NCI-H345 treated with DMSO at 0.1 percent for 48 hours (cell line): Measurements from ENCODE around the gene TBX5.

Experiments
- DNase-seq: peaks from one replicate; lab custom pipeline; 2025; ENCODE audit not compliant: unreplicated experiment; lab: John Stamatoyannopoulos, UW

The TBX5 gene

DNA sequence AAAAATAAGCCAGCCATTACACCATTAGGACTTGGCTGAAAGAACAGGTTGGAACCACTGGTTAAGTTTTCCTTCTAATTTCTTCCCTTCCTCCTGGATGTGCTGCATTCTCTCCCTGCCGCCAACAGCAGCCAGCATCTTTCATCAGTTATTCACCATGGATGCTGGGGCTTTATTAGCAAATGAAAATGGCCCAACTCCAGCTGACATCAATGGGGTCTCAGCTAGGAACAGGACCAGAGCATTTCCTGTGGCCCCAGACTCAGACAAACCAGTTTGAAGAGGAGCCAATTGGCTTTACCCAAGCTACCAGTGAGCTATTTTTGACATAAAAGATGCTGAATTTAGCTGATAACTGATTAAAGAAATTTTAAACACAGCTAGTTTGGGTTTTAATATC is 26.0 kb upstream of the TBX5 start:
- DNase-seq = no peak

DNA sequence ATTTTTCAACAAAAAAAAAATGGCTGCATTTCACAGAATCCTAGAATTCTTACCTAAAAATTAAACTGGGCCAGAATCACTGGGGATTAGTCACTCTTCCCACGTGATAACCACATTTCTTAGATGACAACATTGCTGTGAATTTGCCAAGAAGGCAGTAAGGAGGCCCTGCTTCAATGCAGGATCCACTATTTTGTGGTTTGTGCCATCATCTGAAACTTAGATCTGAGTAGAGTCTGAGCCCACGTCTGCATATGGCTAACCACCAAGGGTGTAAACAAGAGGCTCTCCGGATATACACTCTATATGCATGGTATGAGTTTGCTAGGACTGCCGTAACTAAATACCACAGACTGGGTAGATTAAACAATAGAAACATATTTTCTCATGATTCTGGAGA is 24.4 kb upstream of the TBX5 start:
- no peak for DNase-seq

DNA sequence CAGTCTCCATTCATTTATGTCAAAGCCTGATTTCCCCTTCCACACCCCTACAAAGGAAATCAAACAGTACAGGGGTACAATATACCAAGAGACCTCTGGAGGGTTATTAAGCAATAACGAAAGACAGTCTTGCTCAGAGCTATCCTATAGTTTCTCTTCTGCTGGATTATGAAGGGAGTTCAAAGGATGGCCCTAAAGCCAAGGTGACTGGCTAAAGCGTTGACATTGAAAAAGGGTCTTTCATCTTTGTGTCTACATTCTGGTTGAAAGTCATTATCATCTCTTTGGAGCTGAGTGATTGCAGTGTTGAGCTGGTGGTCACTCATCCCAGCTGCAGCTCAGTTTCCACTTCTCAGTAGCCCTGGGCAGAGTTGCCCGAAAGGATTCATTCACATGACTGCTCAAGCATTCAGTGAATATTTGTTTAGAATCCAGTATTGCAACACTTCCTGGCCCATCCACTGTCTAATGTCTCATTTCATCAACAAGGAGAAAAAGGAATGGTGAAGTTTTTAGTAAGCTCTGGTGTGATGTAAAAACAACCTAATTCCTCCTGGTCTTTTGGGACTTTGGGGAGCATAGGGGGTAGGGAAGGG is 19.2 kb upstream of the TBX5 start:
- no peak for DNase-seq

DNA sequence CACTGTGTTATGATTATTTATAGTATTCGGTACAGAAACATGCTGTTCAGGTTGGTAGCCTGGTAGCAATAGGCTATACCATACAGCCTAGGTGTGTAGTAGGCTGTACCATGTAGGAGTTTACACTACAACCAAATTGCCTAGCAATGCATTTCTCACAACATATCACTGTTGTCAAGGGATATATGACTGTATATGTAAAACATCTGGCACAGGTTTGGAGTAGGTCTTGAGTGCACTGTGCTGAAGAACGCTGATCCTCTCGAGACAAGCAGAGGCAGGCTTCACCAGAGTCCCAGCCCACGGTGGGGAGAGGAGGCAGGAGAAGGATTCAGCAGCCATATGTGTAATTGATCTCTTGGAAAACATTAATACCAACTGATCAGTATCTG is 15.0 kb upstream of the TBX5 start:
- DNase-seq = no peak

- DNase-seq = no peak
Measured at GRCh38 chr12:114420182-114420943, 14.4 kb upstream of the TBX5 start.

- DNase-seq = no peak
Measured at GRCh38 chr12:114416028-114416427, 10.1 kb upstream of the TBX5 start.

DNA sequence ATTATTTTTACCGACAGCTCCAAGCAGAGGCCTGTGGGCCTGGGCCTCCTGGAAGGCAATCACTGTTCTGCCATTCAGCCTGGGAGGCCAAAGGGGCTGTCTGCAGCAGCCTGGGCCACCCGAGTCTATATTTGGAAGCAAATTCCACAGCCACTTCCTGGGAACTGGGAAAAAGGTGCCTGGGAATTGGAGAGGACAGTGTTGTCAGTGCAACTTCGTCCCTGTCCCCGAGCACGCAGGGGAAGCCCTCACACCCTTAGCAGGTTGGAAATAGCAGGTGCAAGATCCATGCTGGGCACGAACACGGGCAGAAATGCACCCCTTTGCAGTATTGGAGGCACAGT is 9.6 kb upstream of the TBX5 start:
- DNase-seq = no peak

GRCh38 chr12:114414866-114415524 is 9.1 kb upstream of the TBX5 start:
- DNase-seq = no peak

DNA sequence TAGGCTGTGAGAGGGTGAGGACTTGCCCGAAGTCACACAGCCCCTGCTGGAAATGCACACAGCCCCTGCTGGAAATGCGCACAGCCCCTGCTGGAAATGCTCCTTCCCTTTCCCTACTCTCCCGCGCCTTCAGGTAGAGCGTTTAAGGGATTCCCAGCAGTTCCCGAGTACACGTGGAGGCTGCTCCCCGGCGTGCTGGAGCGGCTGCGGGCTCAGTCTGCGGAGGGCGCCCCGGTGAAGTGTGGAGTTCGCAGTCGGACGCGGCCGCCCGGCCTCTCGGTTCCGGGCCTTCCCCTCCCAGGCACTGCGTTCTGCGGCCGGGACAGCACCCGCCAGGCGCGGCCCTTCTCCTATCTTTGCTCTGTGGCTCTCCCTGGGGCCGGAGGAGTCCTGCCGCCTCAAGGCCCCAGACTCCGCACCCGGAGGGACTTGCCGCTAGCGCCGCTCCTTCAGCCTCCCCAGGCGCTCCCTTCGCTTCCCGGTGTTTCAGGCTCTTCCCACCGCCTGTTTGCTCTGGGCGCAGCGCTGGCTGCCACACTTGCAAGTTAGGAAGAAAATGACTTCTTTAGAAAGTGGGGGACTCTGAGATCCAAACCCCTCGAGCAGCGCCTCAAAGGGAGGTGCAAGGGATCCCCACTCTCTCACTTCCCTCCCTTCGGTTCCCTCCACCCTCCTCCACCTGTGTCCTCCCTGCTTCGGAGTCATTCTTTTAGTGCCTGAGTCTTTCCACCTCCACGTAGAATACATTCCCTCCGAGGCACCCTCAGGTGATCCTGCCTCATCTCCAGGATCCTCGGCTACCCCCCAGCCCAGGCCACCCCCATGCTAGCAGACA is 8.3 kb upstream of the TBX5 start:
- DNase-seq = no peak

DNA sequence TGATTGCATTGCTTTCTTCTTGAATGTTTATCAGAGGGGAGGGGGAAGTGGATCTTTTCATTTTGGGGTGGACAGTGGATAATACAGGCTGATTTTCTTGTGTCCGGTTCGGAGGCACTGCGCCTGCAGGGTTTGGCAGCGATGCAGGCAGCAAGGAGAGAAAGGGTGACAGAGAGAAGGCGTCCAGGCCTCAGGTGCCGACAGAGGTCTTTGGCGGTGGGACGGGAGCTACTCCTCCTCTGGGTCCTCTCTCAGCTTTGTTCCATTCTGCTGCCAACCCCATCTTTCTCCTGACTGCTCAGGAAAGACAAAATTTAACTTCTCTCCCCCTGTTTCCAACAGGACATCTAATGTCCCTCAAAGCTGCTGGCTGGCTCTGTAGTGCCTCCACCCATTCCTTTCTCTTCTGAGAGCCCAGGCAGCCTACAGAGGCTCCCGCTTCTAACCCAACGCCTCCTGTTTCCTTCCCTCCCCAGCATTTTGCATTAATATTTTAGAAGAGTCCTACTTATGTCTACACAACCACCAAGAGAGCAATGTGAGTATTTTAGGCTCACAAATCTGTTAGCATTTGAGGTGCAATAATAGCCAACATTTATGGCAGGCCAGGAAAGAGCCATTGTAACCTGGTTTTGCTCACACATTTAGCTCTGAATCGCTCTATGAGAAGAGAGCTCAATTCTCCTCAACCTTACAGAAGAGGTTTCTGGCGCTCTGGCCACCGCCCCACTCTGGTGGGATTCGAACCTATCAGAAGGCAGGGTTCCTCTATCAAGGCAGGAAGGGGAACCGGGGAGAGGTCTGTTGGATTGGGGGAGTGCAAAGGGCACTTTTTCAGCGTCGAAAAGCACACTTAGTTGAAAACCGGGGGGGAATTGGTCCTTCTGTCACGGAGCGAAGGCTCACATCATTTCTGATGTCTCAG is 7.1 kb upstream of the TBX5 start:
- DNase-seq = no peak

DNA sequence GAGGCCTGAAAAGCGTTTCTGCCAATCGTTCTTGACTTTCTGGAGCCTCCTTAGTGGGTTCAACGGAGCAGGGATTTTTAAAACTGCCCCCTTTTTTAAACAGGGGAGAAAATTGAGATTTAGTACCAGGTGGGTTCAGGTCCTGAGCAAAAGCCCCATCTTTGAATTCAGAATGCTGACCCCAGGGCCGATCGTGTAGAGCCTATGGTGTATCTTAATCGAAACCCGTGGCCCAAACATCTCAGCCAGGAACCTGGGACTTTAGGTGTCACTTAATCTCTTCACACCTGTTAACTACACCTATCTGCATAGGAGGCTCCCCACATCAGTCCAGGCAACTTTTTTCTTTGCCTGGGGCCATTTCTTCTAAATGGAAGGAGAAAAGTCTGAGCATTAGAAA is 6.4 kb upstream of the TBX5 start:
- DNase-seq = no peak

DNA sequence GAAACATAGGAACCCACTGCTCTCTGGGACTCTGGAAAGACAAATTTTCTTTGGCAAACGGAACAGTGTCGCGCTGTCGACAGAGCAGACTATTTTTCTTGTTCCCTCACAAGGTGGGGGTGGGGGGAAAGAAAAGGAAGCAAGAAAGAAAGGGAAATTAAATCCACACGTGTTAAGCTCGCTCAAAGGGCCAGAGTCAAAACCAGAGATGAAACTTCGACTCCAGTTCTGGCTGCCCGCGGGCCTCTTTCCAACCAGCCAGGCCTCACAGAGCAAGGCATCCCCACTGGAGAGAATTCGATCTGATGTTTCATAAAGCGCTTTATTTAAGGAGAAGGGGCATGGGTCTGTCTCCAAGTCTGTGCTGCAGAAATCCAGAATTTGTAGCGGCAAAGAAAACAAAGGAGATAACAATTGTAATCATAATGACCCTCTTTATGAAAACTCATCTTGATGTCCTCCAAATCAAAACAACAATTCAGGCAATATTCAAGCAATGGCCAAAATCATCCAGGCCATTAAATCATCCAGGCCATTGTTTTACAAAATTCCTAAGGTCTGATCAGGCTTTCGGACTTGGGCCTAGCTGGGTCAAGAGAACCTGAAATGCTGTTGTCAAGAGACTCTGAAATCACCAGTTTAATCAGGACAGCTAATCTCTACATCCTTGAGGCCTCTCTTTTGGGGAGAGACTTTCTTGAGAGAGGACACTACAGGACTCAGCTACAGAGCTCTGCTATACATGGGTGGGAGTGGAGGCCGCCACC is 5.3 kb upstream of the TBX5 start:
- DNase-seq = no peak

DNA sequence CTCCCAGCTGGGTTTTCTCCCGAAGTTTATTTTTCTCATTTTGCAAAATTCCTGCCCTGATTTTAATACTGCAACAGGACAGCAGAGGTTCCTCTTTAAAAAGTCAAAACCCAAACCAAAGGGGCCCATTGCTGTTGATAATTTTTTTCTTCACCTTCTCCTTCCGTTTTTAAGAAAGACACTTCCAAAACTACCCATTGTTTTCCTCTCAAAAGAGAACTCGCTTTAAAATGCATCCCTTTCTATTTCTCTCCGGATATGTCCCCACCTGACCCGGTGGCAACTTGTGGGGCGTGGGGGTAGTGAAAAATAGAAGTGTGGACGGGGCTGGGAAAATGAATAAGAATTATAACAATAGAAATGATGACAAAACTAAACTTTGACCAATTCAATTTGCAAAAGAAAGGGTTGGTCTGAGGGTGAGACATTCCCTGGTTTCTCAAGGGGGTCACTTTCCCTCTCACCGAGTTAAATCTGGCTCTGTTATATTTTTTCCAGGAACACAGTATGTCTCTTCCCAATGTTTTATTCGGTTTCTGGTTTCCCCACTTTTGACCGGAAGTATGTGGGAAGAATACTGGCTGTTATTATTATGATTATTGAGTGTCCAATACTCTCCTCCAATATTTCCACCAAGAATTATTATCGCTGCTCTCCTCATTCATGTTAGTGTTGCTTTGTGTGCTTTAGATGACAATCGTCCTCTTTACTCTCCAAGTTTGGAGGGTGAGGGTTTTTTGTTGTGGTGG is 4.1 kb upstream of the TBX5 start:
- no peak for DNase-seq

DNA sequence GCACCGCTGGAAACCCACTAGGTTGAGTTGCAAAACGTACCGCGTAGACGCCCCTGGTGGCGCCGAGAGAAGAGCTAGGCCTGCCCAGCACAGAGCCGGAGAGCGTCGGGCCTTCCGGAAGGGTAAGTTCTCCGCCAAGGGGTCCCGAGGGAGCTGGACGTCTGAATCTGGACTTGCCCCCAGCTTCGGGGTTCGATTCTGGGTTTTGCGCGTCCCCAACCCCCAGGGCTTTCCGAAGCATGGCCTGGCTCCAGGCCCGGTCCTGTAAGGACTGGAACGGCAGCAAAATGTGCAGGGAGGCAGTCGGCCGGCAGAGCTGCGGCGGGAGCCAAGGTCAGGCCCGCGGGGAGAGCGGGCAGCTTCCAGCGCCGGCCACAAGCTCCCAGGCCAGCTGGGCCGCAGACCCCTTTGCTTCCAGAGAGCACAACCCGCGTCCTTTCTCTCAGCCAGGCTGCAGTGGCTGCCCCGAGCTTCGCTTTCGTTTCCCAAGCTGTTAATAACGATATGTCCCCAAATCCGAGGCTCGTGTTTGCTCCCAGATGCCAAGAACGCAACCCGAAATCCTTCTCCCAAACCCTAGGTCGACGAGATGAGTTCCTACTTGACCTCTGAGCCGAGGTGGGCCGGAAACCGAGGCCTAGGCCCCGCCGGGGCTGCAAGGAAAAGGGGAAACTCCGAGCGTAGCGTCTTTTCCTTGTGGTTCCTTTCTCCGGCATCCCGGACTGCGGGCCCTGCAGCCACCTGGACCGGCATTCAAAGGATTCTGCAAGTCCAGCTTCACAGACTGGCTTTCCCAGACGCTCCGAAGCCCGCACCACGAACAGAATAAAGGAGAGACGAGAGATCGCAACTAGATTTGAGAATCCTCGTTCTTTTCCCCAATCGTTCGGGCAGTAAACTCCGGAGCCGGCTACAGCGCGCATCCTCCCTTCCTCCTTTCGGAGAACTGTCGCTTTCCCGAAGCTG is 3.2 kb upstream of the TBX5 start:
- no peak for DNase-seq

GRCh38 chr12:114408471-114408885 is 2.5 kb upstream of the TBX5 start:
- DNase-seq = no peak

DNA sequence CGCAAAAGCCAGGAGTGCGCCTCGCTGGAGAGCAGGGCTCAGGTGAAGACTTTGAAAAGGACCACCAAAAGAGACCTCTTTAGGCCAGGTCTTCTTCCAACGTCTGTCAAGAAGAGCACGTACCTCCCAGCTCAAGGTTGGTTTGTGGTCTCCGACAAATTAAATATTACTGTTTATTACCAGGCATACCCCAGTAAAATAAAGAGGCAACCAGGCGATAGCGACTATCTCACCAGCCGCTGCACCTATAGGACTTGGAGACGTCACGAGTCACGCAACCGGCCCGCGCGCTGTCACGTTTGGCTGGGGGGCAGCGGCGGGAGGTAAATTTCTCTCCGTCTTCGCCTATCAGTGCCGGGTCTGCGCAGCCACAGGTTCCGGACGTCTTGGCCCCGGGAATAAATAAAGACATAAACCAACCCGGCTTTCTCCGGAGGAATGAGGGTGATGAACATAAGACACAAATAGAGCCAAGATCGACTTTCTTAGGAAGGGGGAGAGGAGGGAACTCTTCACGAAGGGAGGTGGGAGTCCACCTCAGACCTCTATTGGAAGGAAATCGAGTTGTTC is 2.0 kb upstream of the TBX5 start:
- no peak for DNase-seq

- no peak for DNase-seq
Measured at GRCh38 chr12:114406984-114407841, 1.3 kb upstream of the TBX5 start.
